Measurements from ENCODE around the gene PIM3. TPM values are rescaled to one million over a fixed set of nuclear protein-coding genes. Genes with fewer than 3 reads are reported as not detected.

PIM3 gene
- polyA plus RNA-seq, 1 donor from 2014 or later: 47.1 TPM

GRCh38 chr22:50009765-50010675 lies 49.4 kb downstream of the PIM3 start:
- H3K36me3 Mint-ChIP-seq: no peaks in the 10 kb centered on the region
- peaks cover 3 to 15% (median 9%) of the 10 kb centered on the region in 3 donors for H3K4me1 Mint-ChIP-seq
- H3K4me3 Mint-ChIP-seq: peak overlapping the region in 3 of 4 donors; percentile 54 to 71 (median 65)
- H3K9me3 Mint-ChIP-seq: peaks cover 0 to 2% (median 0%) of the 10 kb centered on the region in 3 donors
- H3K27ac Mint-ChIP-seq: peak overlapping the region in 1 of 3 donors; percentile 53
- H3K27me3 Mint-ChIP-seq: peaks cover 15% of the 10 kb centered on the region

DNA sequence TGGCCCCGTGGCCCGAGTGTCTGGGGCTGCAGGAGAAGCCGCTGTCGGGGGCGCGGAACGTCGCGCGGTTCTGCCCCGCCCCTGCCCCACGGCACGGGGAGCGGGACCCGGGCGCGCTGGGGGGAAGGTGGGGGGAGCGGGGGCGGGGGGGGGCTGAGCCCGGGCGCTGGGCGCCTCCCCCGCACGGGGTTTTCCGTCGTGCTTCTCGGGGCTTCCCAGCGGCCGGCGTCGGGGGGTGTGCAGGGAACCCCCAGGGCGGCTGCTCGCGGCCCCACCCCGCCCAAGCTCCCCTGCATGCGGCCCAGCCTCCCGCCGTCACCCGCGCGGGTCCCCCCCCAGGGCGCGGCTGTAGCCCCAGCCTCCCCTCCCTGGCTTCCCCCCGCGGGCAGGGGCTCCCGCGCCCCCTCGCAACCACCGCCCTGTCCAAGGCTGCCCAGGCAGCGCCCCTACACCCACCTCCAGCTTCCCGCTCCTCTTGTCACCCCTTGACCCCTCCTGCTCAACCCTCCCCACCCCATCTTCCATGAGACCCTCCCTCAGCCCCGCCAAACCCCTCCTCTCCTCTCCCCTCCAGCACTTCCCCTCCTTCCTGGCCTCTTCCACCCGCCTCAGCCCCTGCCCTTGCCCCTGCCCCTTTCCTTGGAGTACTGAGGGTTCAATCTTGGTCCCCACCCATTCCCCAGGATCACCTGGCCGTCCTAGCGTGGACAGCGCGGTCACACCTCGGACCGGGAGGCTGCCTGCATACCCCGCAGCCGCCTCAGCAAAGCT lies 50.3 kb downstream of the PIM3 start:
- peak overlapping the region; percentile 46 to 88 (median 66) for H3K4me3 Mint-ChIP-seq
- H3K27me3 Mint-ChIP-seq: peaks cover 15% of the 10 kb centered on the region
- H3K27ac Mint-ChIP-seq: peak overlapping the region in 2 of 3 donors; percentile 63 to 90
- H3K4me1 Mint-ChIP-seq: peaks cover 0 to 16% (median 9%) of the 10 kb centered on the region in 3 donors
- H3K36me3 Mint-ChIP-seq: no peaks in the 10 kb centered on the region
- no peaks in the 10 kb centered on the region for H3K9me3 Mint-ChIP-seq

- H3K4me3 Mint-ChIP-seq: peak overlapping the region; percentile 46 to 88 (median 66)
- peaks cover 15% of the 10 kb centered on the region for H3K27me3 Mint-ChIP-seq
- peaks cover 0 to 18% (median 9%) of the 10 kb centered on the region in 3 donors for H3K4me1 Mint-ChIP-seq
- H3K36me3 Mint-ChIP-seq: no peaks in the 10 kb centered on the region
- peak overlapping the region in 2 of 3 donors; percentile 63 to 90 for H3K27ac Mint-ChIP-seq
- H3K9me3 Mint-ChIP-seq: no peaks in the 10 kb centered on the region
Measured at GRCh38 chr22:50011447-50012210, 51.1 kb downstream of the PIM3 start.

DNA sequence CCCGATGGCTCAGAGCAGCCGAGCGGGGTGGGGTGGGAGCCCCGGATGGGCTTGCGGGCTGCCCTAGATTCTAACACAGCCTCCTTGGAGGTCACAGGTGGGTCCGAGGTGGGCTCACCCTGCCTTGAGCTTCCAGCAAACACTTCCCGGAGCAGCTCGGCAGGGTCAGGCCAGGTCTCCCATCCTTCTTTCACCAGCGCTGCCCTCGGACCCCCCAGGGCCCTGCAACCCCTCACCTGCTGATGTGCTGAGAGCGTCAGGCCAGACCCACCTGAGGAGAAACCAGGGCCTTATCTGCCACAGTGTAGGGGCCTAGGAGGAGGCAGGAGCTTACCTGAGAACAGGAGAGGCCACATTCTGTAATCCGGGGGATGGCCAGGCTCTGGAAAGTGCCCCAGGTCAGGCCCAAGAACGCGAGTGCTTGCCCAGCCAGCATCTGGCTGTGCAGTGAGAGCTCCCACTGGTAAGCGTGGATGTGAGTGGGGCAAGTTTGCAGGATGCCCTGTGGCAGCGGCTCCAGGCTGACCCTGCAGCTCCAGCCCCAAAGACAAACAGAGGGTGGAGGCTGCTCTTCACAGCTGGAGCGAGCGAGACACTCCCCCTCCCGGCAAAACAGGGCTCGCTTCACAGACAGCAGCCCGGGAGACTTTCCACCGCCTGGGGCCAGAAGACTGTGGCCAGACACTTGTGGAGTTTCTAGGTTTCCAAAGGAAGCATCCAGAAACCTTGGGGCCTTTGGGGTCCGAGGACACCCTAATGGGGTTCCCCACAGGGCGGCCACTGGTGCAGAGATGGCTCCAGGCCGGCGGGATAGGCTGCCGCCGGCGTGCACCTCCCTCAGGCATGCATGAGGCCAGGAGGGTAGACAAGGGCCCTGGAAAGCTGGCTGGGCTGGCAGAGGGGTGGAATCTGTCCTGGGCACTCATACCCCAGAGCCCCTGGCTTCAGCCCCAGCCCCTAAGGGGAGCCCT lies 51.9 kb downstream of the PIM3 start, which contains the start of gene IL17REL:
TSS of gene IL17REL (minus strand) at position 555 of the 971 bp plus-strand sequence. CDS start at position 436, 119 bp downstream.
- Mint-ChIP-seq H3K4me1 (peaks cover 0 to 22% (median 16%) of the 10 kb centered on the region in 3 donors), H3K9me3 (no peaks in the 10 kb centered on the region), H3K36me3 (no peaks in the 10 kb centered on the region), H3K4me3 (peak within 1 kb of the TSS; percentile 38 to 83 (median 64)), H3K27me3 (peaks cover 18% of the 10 kb centered on the region), H3K27ac (peak within 1 kb of the TSS in 2 of 3 donors; percentile 25 to 90)

Other genes starting within 250 kb of the PIM3 start
- gene BRD1, start 132.9 kb upstream of the PIM3 start, polyA plus RNA-seq: 3.1 TPM
- gene ZBED4, start 106.9 kb upstream of the PIM3 start, polyA plus RNA-seq: 5.0 TPM
- gene ALG12, start 42.3 kb upstream of the PIM3 start, polyA plus RNA-seq: 13.4 TPM
- 29.7 TPM for gene CRELD2, start 42.1 kb upstream of the PIM3 start, polyA plus RNA-seq
- not detected for gene IL17REL, start 52.0 kb downstream of the PIM3 start, polyA plus RNA-seq
- not detected for gene TTLL8, start 97.5 kb downstream of the PIM3 start, polyA plus RNA-seq
- 0.08 TPM for gene MLC1, start 124.7 kb downstream of the PIM3 start, polyA plus RNA-seq
- not detected for gene MOV10L1, start 129.2 kb downstream of the PIM3 start, polyA plus RNA-seq
- gene PANX2, start 210.0 kb downstream of the PIM3 start, polyA plus RNA-seq: not detected
- 28.0 TPM for gene TRABD, start 225.1 kb downstream of the PIM3 start, polyA plus RNA-seq
- 2.3 TPM for gene SELENOO, start 240.2 kb downstream of the PIM3 start, polyA plus RNA-seq

All from IgD-negative memory B cell (primary cell).